ENCODE results near the gene TBC1D20.

DNA sequence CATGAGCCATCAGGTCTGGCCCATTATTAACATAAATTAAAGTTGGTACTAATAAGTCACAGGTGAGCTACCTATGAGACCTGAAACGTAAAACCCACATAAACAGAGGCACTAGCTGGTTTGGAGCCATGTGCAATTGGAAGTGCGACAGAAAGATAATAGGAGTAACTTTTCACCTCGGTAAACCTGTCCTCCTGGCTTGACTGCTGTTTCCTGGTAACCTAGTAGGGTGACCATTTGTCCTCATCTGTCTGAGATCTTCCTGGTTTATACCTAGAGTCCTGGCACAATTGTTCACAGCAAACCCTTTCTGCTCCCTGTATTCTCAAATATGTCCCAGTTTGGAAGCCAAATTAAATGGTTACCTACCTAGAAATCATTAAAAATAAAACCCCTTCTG lies 7.4 kb downstream of the TBC1D20 start:
- no peak for TF ChIP-seq CTCF (IDR thresholded peaks at IDR 0.05)
- no peak for TF ChIP-seq POLR2A (IDR thresholded peaks at IDR 0.05)
